ENCODE measurements around the gene HSFX3. TPM values are rescaled to one million over a fixed set of nuclear protein-coding genes. Genes with fewer than 3 reads are reported as not detected.

The HSFX3 gene
- total and polyA plus RNA-seq, 2 donors (not counting 1 experiment from before 2014, with no cell fraction given) = not detected

- peaks cover 0 to 5% (median 0%) of the 10 kb centered on the region in 4 experiments for H3K27me3 ChIP-seq (replicated peaks in 1 of 4; ENCODE audit: control extremely low read depth in 1 of 4, control insufficient read depth in 3 of 4, insufficient read depth in 4 of 4, low read length in 3 of 4)
- TF ChIP-seq EZH2 (IDR thresholded peaks at IDR 0.05; ENCODE audit: borderline replicate concordance, insufficient read depth, low read depth, low read length, poor library complexity, severe bottlenecking) = no peak
- TF ChIP-seq, protein P1, sequence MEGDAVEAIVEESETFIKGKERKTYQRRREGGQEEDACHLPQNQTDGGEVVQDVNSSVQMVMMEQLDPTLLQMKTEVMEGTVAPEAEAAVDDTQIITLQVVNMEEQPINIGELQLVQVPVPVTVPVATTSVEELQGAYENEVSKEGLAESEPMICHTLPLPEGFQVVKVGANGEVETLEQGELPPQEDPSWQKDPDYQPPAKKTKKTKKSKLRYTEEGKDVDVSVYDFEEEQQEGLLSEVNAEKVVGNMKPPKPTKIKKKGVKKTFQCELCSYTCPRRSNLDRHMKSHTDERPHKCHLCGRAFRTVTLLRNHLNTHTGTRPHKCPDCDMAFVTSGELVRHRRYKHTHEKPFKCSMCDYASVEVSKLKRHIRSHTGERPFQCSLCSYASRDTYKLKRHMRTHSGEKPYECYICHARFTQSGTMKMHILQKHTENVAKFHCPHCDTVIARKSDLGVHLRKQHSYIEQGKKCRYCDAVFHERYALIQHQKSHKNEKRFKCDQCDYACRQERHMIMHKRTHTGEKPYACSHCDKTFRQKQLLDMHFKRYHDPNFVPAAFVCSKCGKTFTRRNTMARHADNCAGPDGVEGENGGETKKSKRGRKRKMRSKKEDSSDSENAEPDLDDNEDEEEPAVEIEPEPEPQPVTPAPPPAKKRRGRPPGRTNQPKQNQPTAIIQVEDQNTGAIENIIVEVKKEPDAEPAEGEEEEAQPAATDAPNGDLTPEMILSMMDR (IDR thresholded peaks at IDR 0.05) = no peak
- no peak overlapping the region for H3K4me3 ChIP-seq (ENCODE audit: control extremely low read depth in 1 of 5, extremely low read depth in 1 of 5, insufficient read depth in 1 of 5, low read depth in 2 of 5, low read length in 4 of 5)
- H2AFZ ChIP-seq (ENCODE audit: insufficient read depth, low read depth, low read length, poor library complexity, severe bottlenecking) = no peak overlapping the region
- ChIA-PET POLR2A (no interaction called here), CTCF (interaction anchor here (1.4 kb wide), 1 partner anchor 14 kb away, joined by 3 read pairs; no protein-coding TSS in a partner anchor)
- H3K27ac ChIP-seq (ENCODE audit: low read length in 2 of 2) = no peak overlapping the region
- no peaks in the 10 kb centered on the region for H3K4me1 ChIP-seq (ENCODE audit: control insufficient read depth in 2 of 2, insufficient read depth in 2 of 2, low read length in 2 of 2)
- no peak overlapping the region for H3K9ac ChIP-seq (ENCODE audit: low read length)
- H3K27me3 Mint-ChIP-seq = no peaks in the 10 kb centered on the region
- H3K4me1 Mint-ChIP-seq = peaks cover 4% of the 10 kb centered on the region
- no peaks in the 10 kb centered on the region for H4K20me1 ChIP-seq (ENCODE audit: control insufficient read depth, insufficient read depth, low read length, poor library complexity, severe bottlenecking)
- ATAC-seq (ENCODE audit: low read depth) (no peak), DNase-seq (no peak)
- 63% methylated on average over 2 of the region's 9 CpGs for WGBS (ENCODE audit: insufficient coverage)
- intact Hi-C loops (cut with micrococcal nuclease) = no loop called here
- no peaks in the 10 kb centered on the region for H3K79me2 ChIP-seq (ENCODE audit: control insufficient read depth, insufficient read depth, low read length)
- no peaks in the 10 kb centered on the region for H3K36me3 ChIP-seq (replicated peaks in 1 of 2; ENCODE audit: control extremely low read depth in 1 of 2, control insufficient read depth in 1 of 2, extremely low read depth in 1 of 2, insufficient read depth in 2 of 2, low read length in 1 of 2)
- H3K4me2 ChIP-seq (replicated peaks; ENCODE audit: low read depth, low read length, poor library complexity, severe bottlenecking) = no peak overlapping the region
- H3K9me3 Mint-ChIP-seq (ENCODE audit: insufficient read depth) = no peaks in the 10 kb centered on the region
- H3K27ac Mint-ChIP-seq = no peak overlapping the region
- H3K4me3 Mint-ChIP-seq = no peak overlapping the region
- H3K9me3 ChIP-seq (ENCODE audit: control extremely low read depth in 1 of 3, control insufficient read depth in 2 of 3, insufficient read depth in 1 of 3, low read length in 2 of 3) = no peaks in the 10 kb centered on the region
These were observed 35.8 kb downstream of the HSFX3 start for GRCh38 chrX:149513825-149514428.

DNA sequence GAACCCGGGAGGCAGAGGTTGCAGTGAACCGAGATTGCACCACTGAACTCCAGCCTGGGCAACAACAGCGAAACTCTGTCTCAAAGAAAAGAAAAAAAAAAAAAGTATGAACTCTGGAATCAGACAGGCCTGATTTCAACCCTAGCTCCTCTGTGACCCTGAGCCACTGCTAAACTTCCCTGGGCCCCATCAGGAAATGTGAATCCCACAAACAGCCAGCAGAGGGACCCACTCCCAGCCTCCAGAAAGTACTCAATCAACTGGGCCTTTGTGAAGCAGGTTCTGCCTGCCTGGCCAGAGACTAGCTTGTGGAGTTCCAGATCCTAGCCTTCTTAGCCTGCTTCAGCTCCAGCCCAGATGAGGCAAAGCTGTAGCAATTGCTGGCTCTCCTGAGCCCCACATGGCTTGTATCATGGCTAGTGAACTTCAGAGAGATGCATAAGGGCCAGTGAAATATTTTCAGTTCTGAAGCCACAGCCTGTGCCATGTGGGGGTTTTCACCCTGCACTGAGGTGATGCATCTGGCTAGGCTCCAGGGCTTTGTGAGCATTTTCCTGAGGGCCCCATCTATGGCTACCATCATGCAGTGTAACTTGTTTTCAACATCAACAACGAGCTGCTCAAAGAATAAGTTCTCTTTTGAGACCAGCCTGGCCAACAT lies 37.4 kb downstream of the HSFX3 start:
- ChIA-PET POLR2A (interaction anchor here (0.6 to 0.7 kb wide), 2 partner anchors 18 to 25 kb away, joined by 3 read pairs; no protein-coding TSS in a partner anchor), CTCF (interaction anchor here (0.6 to 2.4 kb wide), 11 partner anchors 9 to 968 kb away, joined by 3 to 22 read pairs (median 5); partner anchors contain the start of gene EOLA1)
- Histone ChIP-seq H3K4me3 (ENCODE audit: control extremely low read depth in 1 of 5, extremely low read depth in 1 of 5, insufficient read depth in 1 of 5, low read depth in 2 of 5, low read length in 4 of 5) (no peak overlapping the region), H4K20me1 (ENCODE audit: control insufficient read depth, insufficient read depth, low read length, poor library complexity, severe bottlenecking) (no peaks in the 10 kb centered on the region), H3K4me2 (replicated peaks; ENCODE audit: low read depth, low read length, poor library complexity, severe bottlenecking) (no peak overlapping the region), H3K36me3 (replicated peaks in 1 of 2; ENCODE audit: control extremely low read depth in 1 of 2, control insufficient read depth in 1 of 2, extremely low read depth in 1 of 2, insufficient read depth in 2 of 2, low read length in 1 of 2) (no peaks in the 10 kb centered on the region), H3K9me3 (ENCODE audit: control extremely low read depth in 1 of 3, control insufficient read depth in 2 of 3, insufficient read depth in 1 of 3, low read length in 2 of 3) (no peaks in the 10 kb centered on the region), H3K9ac (ENCODE audit: low read length) (no peak overlapping the region), H3K27me3 (replicated peaks in 1 of 4; ENCODE audit: control extremely low read depth in 1 of 4, control insufficient read depth in 3 of 4, insufficient read depth in 4 of 4, low read length in 3 of 4) (peaks cover 0 to 5% (median 0%) of the 10 kb centered on the region in 4 experiments), H3K79me2 (ENCODE audit: control insufficient read depth, insufficient read depth, low read length) (peaks cover 5% of the 10 kb centered on the region), H2AFZ (ENCODE audit: insufficient read depth, low read depth, low read length, poor library complexity, severe bottlenecking) (no peak overlapping the region), H3K27ac (ENCODE audit: low read length in 2 of 2) (no peak overlapping the region), H3K4me1 (ENCODE audit: control insufficient read depth in 2 of 2, insufficient read depth in 2 of 2, low read length in 2 of 2) (no peaks in the 10 kb centered on the region)
- Mint-ChIP-seq H3K27me3 (peaks cover 2% of the 10 kb centered on the region), H3K4me3 (no peak overlapping the region), H3K27ac (no peak overlapping the region), H3K4me1 (peaks cover 4% of the 10 kb centered on the region), H3K9me3 (ENCODE audit: insufficient read depth) (no peaks in the 10 kb centered on the region)
- DNase-seq (peak; percentile 68), ATAC-seq (ENCODE audit: low read depth) (peak; percentile 93)
- TF ChIP-seq, protein P1 (IDR thresholded peaks at IDR 0.05) = peak; percentile 59
- no peak for TF ChIP-seq EZH2 (IDR thresholded peaks at IDR 0.05; ENCODE audit: borderline replicate concordance, insufficient read depth, low read depth, low read length, poor library complexity, severe bottlenecking)
- WGBS (ENCODE audit: insufficient coverage) = no CpG with 5 or more reads among the region's 4 CpGs
- intact Hi-C loops (cut with micrococcal nuclease) = no loop called here
